Upper lobe of left lung (tissue), 6 donors: ENCODE results near the gene UFM1. TPM values are rescaled to one million over a fixed set of nuclear protein-coding genes. Genes with fewer than 3 reads are reported as not detected.

Source experiments
- ATAC-seq, 2 donors: fragments of 200-7000 bp; cut with Tn5 transposase; one replicate each; pipeline ENCODE4 v1.9.1; 2022; ENCODE audit warnings: mild to moderate bottlenecking in 2 of 2, moderate library complexity in 2 of 2; ENCODE audit not compliant: low FRiP score in 2 of 2
- DNase-seq, 2 donors: peaks; one replicate each; pipeline ENCODE4 v3.0.0-alpha.2; 2019 to 2020
- H3K27ac ChIP-seq, 4 donors: fragments of 200-600 bp; sonication (generic); one replicate each; pipeline ENCODE4 v1.5.1; 2016 to 2019
- H3K27me3 ChIP-seq, 4 donors: fragments of 200-600 bp; sonication (generic); one replicate each; pipeline ENCODE4 v1.5.1; 2017 to 2019
- H3K36me3 ChIP-seq, 4 donors: fragments of 200-600 bp; sonication (generic); one replicate each; pipeline ENCODE4 v1.5.1; 2016 to 2019
- H3K4me1 ChIP-seq, 4 donors: fragments of 200-600 bp; sonication (generic); one replicate each; pipeline ENCODE4 v1.5.1; 2018 to 2019
- H3K4me3 ChIP-seq, 4 donors: fragments of 200-600 bp; sonication (generic); one replicate each; pipeline ENCODE4 v1.5.1; 2017 to 2019; ENCODE audit warnings: mild to moderate bottlenecking in 2 of 4, moderate library complexity in 1 of 4
- H3K9me3 ChIP-seq, 4 donors: fragments of 200-600 bp; sonication (generic); one replicate each; pipeline ENCODE4 v1.5.1; 2018 to 2019
- EP300 ChIP-seq, 4 donors: sonication (generic); formaldehyde crosslinking; IDR thresholded peaks; one replicate each; pipeline ENCODE4 v1.5.1; 2017; ENCODE audit warnings: antibody characterized with exemption in 4 of 4, control low read depth in 2 of 4
- POLR2A ChIP-seq, 4 donors: fragments of 450-650 bp; IDR thresholded peaks; one replicate each; pipeline ENCODE4 v1.5.1; 2016 to 2017; ENCODE audit warnings: antibody characterized with exemption in 4 of 4, mild to moderate bottlenecking in 2 of 4
- POLR2AphosphoS5 ChIP-seq, 2 donors: sonication (generic); formaldehyde crosslinking; IDR thresholded peaks; one replicate each; pipeline ENCODE4 v1.5.1; 2017; ENCODE audit warnings: antibody characterized with exemption in 2 of 2
- WGBS, 2 donors: methylation state at CpG; one replicate each; pipeline ENCODE4 v1.1.5; 2017 to 2018; 5-methylcytosine and 5-hydroxymethylcytosine counted together
- total RNA-seq, 6 donors: library from RNA; depleted of rRNA in 4 of 6; stranded (reverse); fragments of >200 nt in 4 of 6; gene quantifications; one replicate each; pipeline versions ENCODE4 v1.1.0 to v1.2.1, GENCODE V29; 2016 to 2021
- TF ChIP-seq, protein P1 (sequence below), 6 experiments: fragments of 450-650 bp in 4 of 6; fragments of 200-600 bp in 2 of 6; sonication (generic) in 2 of 6; IDR thresholded peaks; one replicate each; pipeline ENCODE4 v1.5.1; 2016 to 2019; ENCODE audit warnings: antibody characterized with exemption in 6 of 6
- donor health status: DM: no; HTN: no; CAD: no; lungs with moderate emphysema.
- donor health status: DM: no; HTN: yes; CAD: no; lungs with severe emphysema.

UFM1 gene
- total RNA-seq, 6 donors from 2014 or later = 21.2 to 84.9 (median 50.5) TPM

DNA sequence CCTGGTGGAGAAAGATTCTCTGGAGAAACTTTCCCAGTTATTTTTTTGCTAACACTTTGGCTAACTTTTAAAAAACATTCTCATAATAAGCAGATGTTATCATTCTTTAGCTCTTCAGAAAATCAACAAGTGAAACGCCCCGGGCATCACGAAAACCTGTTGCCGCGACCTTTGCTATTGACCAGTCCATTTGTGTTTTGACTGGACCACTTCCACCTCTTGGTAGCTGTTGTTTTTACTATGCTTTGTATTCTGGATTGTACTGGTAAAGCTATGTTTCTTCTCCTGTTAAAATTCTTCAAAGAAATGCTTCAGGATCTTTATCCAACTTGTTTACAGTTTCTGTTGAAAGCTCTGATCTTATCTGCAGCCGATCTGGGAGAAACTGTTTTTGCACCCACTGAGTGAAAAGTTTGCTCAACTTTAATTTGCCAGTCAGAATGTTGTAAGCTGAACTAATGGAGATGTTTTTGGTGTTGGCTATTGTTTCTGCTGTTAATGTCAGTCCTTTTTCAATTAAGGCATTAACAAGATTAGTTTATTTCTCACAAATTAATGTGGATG, 23.3 kb downstream of the UFM1 start:
- WGBS, 2 donors = 41 to 54% methylated on average over 6 of the region's 6 CpGs
- no peak for ATAC-seq

DNA sequence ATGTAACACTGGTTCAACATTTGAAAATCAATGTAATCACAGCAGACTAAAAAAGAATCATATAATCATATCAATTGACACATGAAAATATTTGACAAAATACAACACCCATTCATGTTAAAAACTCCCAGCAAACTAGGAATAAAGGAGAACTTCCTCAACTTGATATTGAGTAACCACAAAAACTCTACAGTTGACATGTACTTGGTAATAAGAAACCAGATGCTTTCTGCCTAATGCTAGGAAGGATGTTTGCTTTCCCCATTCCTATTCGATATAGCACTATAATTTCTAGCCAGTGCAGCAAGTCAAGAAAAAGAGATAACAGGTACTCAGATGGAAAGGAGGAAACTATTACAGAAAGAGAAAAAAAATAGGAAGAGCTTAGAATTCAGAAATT, 26.9 kb downstream of the UFM1 start:
- 0% methylated on average over 1 of the region's 1 CpG for WGBS, 2 donors
- TF ChIP-seq, protein P1, sequence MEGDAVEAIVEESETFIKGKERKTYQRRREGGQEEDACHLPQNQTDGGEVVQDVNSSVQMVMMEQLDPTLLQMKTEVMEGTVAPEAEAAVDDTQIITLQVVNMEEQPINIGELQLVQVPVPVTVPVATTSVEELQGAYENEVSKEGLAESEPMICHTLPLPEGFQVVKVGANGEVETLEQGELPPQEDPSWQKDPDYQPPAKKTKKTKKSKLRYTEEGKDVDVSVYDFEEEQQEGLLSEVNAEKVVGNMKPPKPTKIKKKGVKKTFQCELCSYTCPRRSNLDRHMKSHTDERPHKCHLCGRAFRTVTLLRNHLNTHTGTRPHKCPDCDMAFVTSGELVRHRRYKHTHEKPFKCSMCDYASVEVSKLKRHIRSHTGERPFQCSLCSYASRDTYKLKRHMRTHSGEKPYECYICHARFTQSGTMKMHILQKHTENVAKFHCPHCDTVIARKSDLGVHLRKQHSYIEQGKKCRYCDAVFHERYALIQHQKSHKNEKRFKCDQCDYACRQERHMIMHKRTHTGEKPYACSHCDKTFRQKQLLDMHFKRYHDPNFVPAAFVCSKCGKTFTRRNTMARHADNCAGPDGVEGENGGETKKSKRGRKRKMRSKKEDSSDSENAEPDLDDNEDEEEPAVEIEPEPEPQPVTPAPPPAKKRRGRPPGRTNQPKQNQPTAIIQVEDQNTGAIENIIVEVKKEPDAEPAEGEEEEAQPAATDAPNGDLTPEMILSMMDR (IDR thresholded peaks at IDR 0.05) = no peak
- no peak overlapping the region for H3K27ac ChIP-seq
- H3K9me3 ChIP-seq = no peaks in the 10 kb centered on the region
- no peaks in the 10 kb centered on the region for H3K4me1 ChIP-seq
- no peak for DNase-seq
- ATAC-seq = no peak
- H3K36me3 ChIP-seq = no peaks in the 10 kb centered on the region
- no peak overlapping the region for H3K4me3 ChIP-seq
- no peaks in the 10 kb centered on the region for H3K27me3 ChIP-seq

More for the DNA sequence above, 23.3 kb downstream of the UFM1 start:
- Histone ChIP-seq H3K27me3 (no peaks in the 10 kb centered on the region), H3K4me3 (no peak overlapping the region), H3K4me1 (no peaks in the 10 kb centered on the region), H3K9me3 (no peaks in the 10 kb centered on the region), H3K36me3 (no peaks in the 10 kb centered on the region), H3K27ac (no peak overlapping the region)
- DNase-seq = no peak
- TF ChIP-seq EP300 (IDR thresholded peaks at IDR 0.05) (no peak), POLR2AphosphoS5 (IDR thresholded peaks at IDR 0.05) (no peak), POLR2A (IDR thresholded peaks at IDR 0.05) (no peak)
- TF ChIP-seq, protein P1 (IDR thresholded peaks at IDR 0.05) = no peak

DNA sequence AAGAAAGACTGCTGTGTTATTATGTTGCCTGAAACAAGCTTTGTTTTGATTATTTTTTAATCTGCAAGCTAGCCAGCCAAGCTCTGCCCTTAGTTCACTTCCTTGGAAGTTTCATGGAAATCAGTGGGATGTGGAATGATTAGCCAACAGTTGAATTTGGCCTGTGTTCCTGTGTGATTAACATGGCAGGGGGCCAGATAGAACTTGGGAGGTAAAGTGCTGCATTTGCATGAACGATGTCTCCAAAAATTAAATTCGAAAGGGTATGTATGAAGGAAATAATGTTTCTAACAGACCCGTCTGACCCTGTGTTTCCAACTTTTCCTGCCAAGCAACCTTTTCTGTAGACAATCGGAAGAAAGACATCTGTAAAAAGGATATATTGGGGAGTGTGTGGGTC, 32.2 kb downstream of the UFM1 start:
- TF ChIP-seq, protein P1 (IDR thresholded peaks at IDR 0.05) = no peak
- TF ChIP-seq POLR2AphosphoS5 (IDR thresholded peaks at IDR 0.05) = no peak
- TF ChIP-seq EP300 (IDR thresholded peaks at IDR 0.05) = no peak
- no peak for TF ChIP-seq POLR2A (IDR thresholded peaks at IDR 0.05)
- no peaks in the 10 kb centered on the region for H3K4me1 ChIP-seq
- no peaks in the 10 kb centered on the region for H3K36me3 ChIP-seq
- no peak overlapping the region for H3K27ac ChIP-seq
- no peak overlapping the region for H3K4me3 ChIP-seq
- WGBS, 2 donors = 71 to 77% methylated on average over 4 of the region's 4 CpGs
- DNase-seq = no peak
- H3K27me3 ChIP-seq = no peaks in the 10 kb centered on the region
- ATAC-seq = no peak
- H3K9me3 ChIP-seq = no peaks in the 10 kb centered on the region

DNA sequence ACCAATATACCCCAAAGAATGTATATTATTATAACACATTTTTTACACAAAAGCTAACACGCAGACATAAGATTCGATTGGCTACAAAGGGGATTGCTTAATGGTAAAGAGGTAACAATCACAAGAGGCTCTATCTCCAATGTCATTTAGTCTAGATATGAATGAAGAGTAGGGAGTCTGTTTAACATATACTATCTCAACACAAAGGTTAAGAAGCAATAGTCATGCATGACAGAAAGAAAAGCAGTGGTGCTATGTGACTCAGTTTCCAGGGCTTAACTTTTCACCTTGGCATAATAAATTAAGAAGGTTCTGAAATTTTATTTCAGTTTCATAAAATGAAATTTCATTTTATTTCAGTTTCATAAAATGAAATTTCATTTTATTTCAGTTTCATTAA, 33.3 kb downstream of the UFM1 start:
- DNase-seq (no peak), ATAC-seq (no peak)
- H3K27me3 ChIP-seq = no peaks in the 10 kb centered on the region
- no peaks in the 10 kb centered on the region for H3K4me1 ChIP-seq
- TF ChIP-seq, protein P1 (IDR thresholded peaks at IDR 0.05) = no peak
- TF ChIP-seq POLR2A (IDR thresholded peaks at IDR 0.05) (no peak), POLR2AphosphoS5 (IDR thresholded peaks at IDR 0.05) (no peak), EP300 (IDR thresholded peaks at IDR 0.05) (no peak)
- H3K9me3 ChIP-seq = no peaks in the 10 kb centered on the region
- no peak overlapping the region for H3K4me3 ChIP-seq
- WGBS, 2 donors = 82 to 86% methylated on average over 2 of the region's 2 CpGs
- H3K36me3 ChIP-seq = no peaks in the 10 kb centered on the region
- H3K27ac ChIP-seq = no peak overlapping the region

DNA sequence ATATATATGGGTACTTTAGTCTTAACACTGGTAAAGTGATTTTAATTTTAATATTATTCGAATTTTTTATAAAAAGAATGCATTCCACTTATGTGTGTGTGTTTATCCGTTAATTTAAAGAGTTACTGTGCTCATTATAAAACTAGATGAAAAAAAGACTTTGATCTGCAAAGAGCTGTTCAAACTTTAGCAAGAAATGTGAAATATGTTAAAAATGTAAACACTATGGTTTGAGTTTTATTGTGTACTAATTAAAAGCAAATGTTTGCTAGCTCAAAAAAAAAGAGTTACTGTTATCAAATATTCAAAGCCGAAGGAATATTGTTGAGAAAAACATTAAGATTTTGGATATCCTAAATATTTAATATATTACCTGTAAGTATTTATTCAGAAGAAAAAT, 34.5 kb downstream of the UFM1 start:
- H3K4me1 ChIP-seq = no peaks in the 10 kb centered on the region
- H3K27ac ChIP-seq = no peak overlapping the region
- H3K4me3 ChIP-seq = no peak overlapping the region
- H3K27me3 ChIP-seq = no peaks in the 10 kb centered on the region
- ATAC-seq (no peak), DNase-seq (no peak)
- WGBS, 2 donors = 54 to 61% methylated on average over 3 of the region's 3 CpGs
- H3K36me3 ChIP-seq = no peaks in the 10 kb centered on the region
- no peaks in the 10 kb centered on the region for H3K9me3 ChIP-seq
- TF ChIP-seq POLR2AphosphoS5 (IDR thresholded peaks at IDR 0.05) = no peak
- no peak for TF ChIP-seq EP300 (IDR thresholded peaks at IDR 0.05)
- TF ChIP-seq, protein P1 (IDR thresholded peaks at IDR 0.05) = no peak
- TF ChIP-seq POLR2A (IDR thresholded peaks at IDR 0.05) = no peak
